Natural killer cell treated with Interleukin-12 subunit alpha and Interleukin-12 subunit beta and Interleukin-15 and Interleukin-18, amount 100 ng/mL, for 72 hours (primary cell): Measurements from ENCODE around the gene TMEM131L. TPM values are rescaled to one million over a fixed set of nuclear protein-coding genes. Genes with fewer than 3 reads are reported as not detected.
A peak's percentile ranks its signal among the peaks of the same experiment; 100 is the strongest.

ENCODE experiments used
- ATAC-seq, 2 donors: fragments of 150-1000 bp; cut with Tn5 transposase in 1 of 2; sonication (Bioruptor Pico), chemical (Tn5 transposase) in 1 of 2; 2 replicates each; pipeline ENCODE4 v1.10.0; 2021
- DNase-seq: peaks from one replicate; pipeline ENCODE4 v3.0.0; 2022; ENCODE audit warnings: low spot score
- H3K27ac Mint-ChIP-seq, 2 donors: 1 replicate in 1 of 2; 2 replicates in 1 of 2; pipeline ENCODE4 v1.8.0; 2022; ENCODE audit warnings: mixed read lengths in 2 of 2, mild to moderate bottlenecking in 1 of 2, moderate library complexity in 1 of 2
- H3K27me3 Mint-ChIP-seq, 2 donors: 1 replicate in 1 of 2; 2 replicates in 1 of 2; pipeline ENCODE4 v1.8.0; 2022; ENCODE audit warnings: mixed read lengths in 2 of 2
- H3K36me3 Mint-ChIP-seq: one replicate; pipeline ENCODE4 v1.8.0; 2022; ENCODE audit warnings: mixed read lengths
- H3K4me1 Mint-ChIP-seq, 2 donors: 1 replicate in 1 of 2; 2 replicates in 1 of 2; pipeline ENCODE4 v1.8.0; 2022; ENCODE audit warnings: low read depth in 2 of 2, mixed read lengths in 2 of 2, mild to moderate bottlenecking in 1 of 2
- H3K4me3 Mint-ChIP-seq: one replicate; pipeline ENCODE4 v1.8.0; 2022; ENCODE audit warnings: mixed read lengths
- H3K9me3 Mint-ChIP-seq: 2 replicates; pipeline ENCODE4 v1.8.0; 2022; ENCODE audit warnings: mixed read lengths
- total RNA-seq, 2 donors: library from RNA; stranded (reverse); gene quantifications; one replicate each; pipeline ENCODE4 v1.2.3, GENCODE V29; 2022

TMEM131L gene
- total RNA-seq, 2 donors from 2014 or later = 35.8 to 42.3 TPM

GRCh38 chr4:153570228-153570973 is 104.2 kb downstream of the TMEM131L start:
- H3K27me3 Mint-ChIP-seq = no peaks in the 10 kb centered on the region
- H3K4me3 Mint-ChIP-seq = no peak overlapping the region
- H3K36me3 Mint-ChIP-seq = peaks cover 6% of the 10 kb centered on the region
- peaks cover 41 to 46% of the 10 kb centered on the region in 2 donors for H3K4me1 Mint-ChIP-seq
- DNase-seq = no peak
- no peak for ATAC-seq
- H3K27ac Mint-ChIP-seq = peak overlapping the region; percentile 30 to 87
- no peaks in the 10 kb centered on the region for H3K9me3 Mint-ChIP-seq

- Mint-ChIP-seq H3K27ac (peak overlapping the region; percentile 30 to 87), H3K9me3 (no peaks in the 10 kb centered on the region), H3K27me3 (no peaks in the 10 kb centered on the region), H3K36me3 (peaks cover 6% of the 10 kb centered on the region), H3K4me1 (peaks cover 41 to 46% of the 10 kb centered on the region in 2 donors), H3K4me3 (no peak overlapping the region)
- ATAC-seq = no peak
- no peak for DNase-seq
Observed at GRCh38 chr4:153571006-153571545, 104.9 kb downstream of the TMEM131L start.

GRCh38 chr4:153572609-153573008 is 106.4 kb downstream of the TMEM131L start:
- H3K4me3 Mint-ChIP-seq = no peak overlapping the region
- H3K4me1 Mint-ChIP-seq = peaks cover 43 to 51% of the 10 kb centered on the region in 2 donors
- H3K36me3 Mint-ChIP-seq = peaks cover 6% of the 10 kb centered on the region
- DNase-seq (no peak), ATAC-seq (no peak)
- peak overlapping the region; percentile 30 to 52 for H3K27ac Mint-ChIP-seq
- no peaks in the 10 kb centered on the region for H3K9me3 Mint-ChIP-seq
- H3K27me3 Mint-ChIP-seq = no peaks in the 10 kb centered on the region

GRCh38 chr4:153573221-153573620 is 107.1 kb downstream of the TMEM131L start:
- ATAC-seq (no peak), DNase-seq (no peak)
- no peaks in the 10 kb centered on the region for H3K9me3 Mint-ChIP-seq
- H3K4me3 Mint-ChIP-seq = no peak overlapping the region
- peaks cover 6% of the 10 kb centered on the region for H3K36me3 Mint-ChIP-seq
- H3K27me3 Mint-ChIP-seq = no peaks in the 10 kb centered on the region
- H3K27ac Mint-ChIP-seq = peak overlapping the region; percentile 30 to 52
- peaks cover 46 to 54% of the 10 kb centered on the region in 2 donors for H3K4me1 Mint-ChIP-seq

- peaks cover 46 to 52% of the 10 kb centered on the region in 2 donors for H3K4me1 Mint-ChIP-seq
- DNase-seq = peak; percentile 68
- peak overlapping the region; percentile 30 to 52 for H3K27ac Mint-ChIP-seq
- H3K4me3 Mint-ChIP-seq = peak overlapping the region; percentile 30
- H3K36me3 Mint-ChIP-seq = peaks cover 6% of the 10 kb centered on the region
- no peaks in the 10 kb centered on the region for H3K27me3 Mint-ChIP-seq
- ATAC-seq = peak; percentile 88 to 89
- no peaks in the 10 kb centered on the region for H3K9me3 Mint-ChIP-seq
Observed at GRCh38 chr4:153573881-153574802, 108.0 kb downstream of the TMEM131L start.

GRCh38 chr4:153576443-153576774 is 110.2 kb downstream of the TMEM131L start:
- no peaks in the 10 kb centered on the region for H3K27me3 Mint-ChIP-seq
- DNase-seq (no peak), ATAC-seq (no peak)
- H3K36me3 Mint-ChIP-seq = peaks cover 6% of the 10 kb centered on the region
- H3K9me3 Mint-ChIP-seq = no peaks in the 10 kb centered on the region
- peak overlapping the region in 1 of 2 donors; percentile 80 for H3K27ac Mint-ChIP-seq
- no peak overlapping the region for H3K4me3 Mint-ChIP-seq
- H3K4me1 Mint-ChIP-seq = peaks cover 35 to 38% of the 10 kb centered on the region in 2 donors

- DNase-seq (no peak), ATAC-seq (no peak)
- H3K4me1 Mint-ChIP-seq = peaks cover 33 to 35% of the 10 kb centered on the region in 2 donors
- peaks cover 6% of the 10 kb centered on the region for H3K36me3 Mint-ChIP-seq
- no peak overlapping the region for H3K27ac Mint-ChIP-seq
- H3K4me3 Mint-ChIP-seq = no peak overlapping the region
- no peaks in the 10 kb centered on the region for H3K27me3 Mint-ChIP-seq
- no peaks in the 10 kb centered on the region for H3K9me3 Mint-ChIP-seq
Observed at GRCh38 chr4:153577053-153577452, 110.9 kb downstream of the TMEM131L start.

GRCh38 chr4:153579410-153579809 is 113.2 kb downstream of the TMEM131L start:
- no peak for DNase-seq
- no peaks in the 10 kb centered on the region for H3K9me3 Mint-ChIP-seq
- ATAC-seq = no peak
- H3K27me3 Mint-ChIP-seq = no peaks in the 10 kb centered on the region
- H3K36me3 Mint-ChIP-seq = peaks cover 6% of the 10 kb centered on the region
- H3K4me3 Mint-ChIP-seq = no peak overlapping the region
- peaks cover 19 to 20% of the 10 kb centered on the region in 2 donors for H3K4me1 Mint-ChIP-seq
- peak overlapping the region in 1 of 2 donors; percentile 60 for H3K27ac Mint-ChIP-seq

GRCh38 chr4:153579872-153580271 is 113.7 kb downstream of the TMEM131L start:
- Mint-ChIP-seq H3K4me3 (no peak overlapping the region), H3K27ac (peak overlapping the region in 1 of 2 donors; percentile 60), H3K27me3 (no peaks in the 10 kb centered on the region), H3K36me3 (peaks cover 6% of the 10 kb centered on the region), H3K9me3 (no peaks in the 10 kb centered on the region), H3K4me1 (peaks cover 17 to 19% of the 10 kb centered on the region in 2 donors)
- ATAC-seq = no peak
- DNase-seq = no peak

GRCh38 chr4:153582954-153583702 is 117.0 kb downstream of the TMEM131L start:
- Mint-ChIP-seq H3K36me3 (peaks cover 6% of the 10 kb centered on the region), H3K4me3 (no peak overlapping the region), H3K4me1 (peaks cover 5 to 8% of the 10 kb centered on the region in 2 donors), H3K9me3 (no peaks in the 10 kb centered on the region), H3K27ac (peak overlapping the region; percentile 46 to 62), H3K27me3 (no peaks in the 10 kb centered on the region)
- ATAC-seq (no peak), DNase-seq (no peak)

GRCh38 chr4:153585026-153585425 is 118.9 kb downstream of the TMEM131L start:
- Mint-ChIP-seq H3K27me3 (no peaks in the 10 kb centered on the region), H3K4me1 (peaks cover 5 to 8% of the 10 kb centered on the region in 2 donors), H3K9me3 (no peaks in the 10 kb centered on the region), H3K4me3 (no peak overlapping the region), H3K27ac (peak overlapping the region in 1 of 2 donors; percentile 75), H3K36me3 (peaks cover 9% of the 10 kb centered on the region)
- DNase-seq = no peak
- no peak for ATAC-seq

GRCh38 chr4:153589703-153590595 is 123.8 kb downstream of the TMEM131L start:
- peak overlapping the region in 1 of 2 donors; percentile 32 for H3K27ac Mint-ChIP-seq
- no peak for DNase-seq
- no peaks in the 10 kb centered on the region for H3K27me3 Mint-ChIP-seq
- H3K4me1 Mint-ChIP-seq = peaks cover 0 to under 1% of the 10 kb centered on the region in 2 donors
- H3K4me3 Mint-ChIP-seq = no peak overlapping the region
- H3K36me3 Mint-ChIP-seq = peaks cover 14% of the 10 kb centered on the region
- no peaks in the 10 kb centered on the region for H3K9me3 Mint-ChIP-seq
- no peak for ATAC-seq
